ENCODE data around the gene SERPINE1.

GRCh38 chr7:101186844-101187428 lies 60.0 kb downstream of the SERPINE1 start:
- TF ChIP-seq, protein P1, sequence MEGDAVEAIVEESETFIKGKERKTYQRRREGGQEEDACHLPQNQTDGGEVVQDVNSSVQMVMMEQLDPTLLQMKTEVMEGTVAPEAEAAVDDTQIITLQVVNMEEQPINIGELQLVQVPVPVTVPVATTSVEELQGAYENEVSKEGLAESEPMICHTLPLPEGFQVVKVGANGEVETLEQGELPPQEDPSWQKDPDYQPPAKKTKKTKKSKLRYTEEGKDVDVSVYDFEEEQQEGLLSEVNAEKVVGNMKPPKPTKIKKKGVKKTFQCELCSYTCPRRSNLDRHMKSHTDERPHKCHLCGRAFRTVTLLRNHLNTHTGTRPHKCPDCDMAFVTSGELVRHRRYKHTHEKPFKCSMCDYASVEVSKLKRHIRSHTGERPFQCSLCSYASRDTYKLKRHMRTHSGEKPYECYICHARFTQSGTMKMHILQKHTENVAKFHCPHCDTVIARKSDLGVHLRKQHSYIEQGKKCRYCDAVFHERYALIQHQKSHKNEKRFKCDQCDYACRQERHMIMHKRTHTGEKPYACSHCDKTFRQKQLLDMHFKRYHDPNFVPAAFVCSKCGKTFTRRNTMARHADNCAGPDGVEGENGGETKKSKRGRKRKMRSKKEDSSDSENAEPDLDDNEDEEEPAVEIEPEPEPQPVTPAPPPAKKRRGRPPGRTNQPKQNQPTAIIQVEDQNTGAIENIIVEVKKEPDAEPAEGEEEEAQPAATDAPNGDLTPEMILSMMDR (IDR thresholded peaks at IDR 0.05) = no peak
- no peak for TF ChIP-seq POLR2AphosphoS5 (IDR thresholded peaks at IDR 0.05)

Data from suprapubic skin (tissue), 3 donors.